ENCODE data around the gene PTDSS2.

The PTDSS2 gene

GRCh38 chr11:490186-490929 is 40.3 kb downstream of the PTDSS2 start:
- TF ChIP-seq, protein P1, sequence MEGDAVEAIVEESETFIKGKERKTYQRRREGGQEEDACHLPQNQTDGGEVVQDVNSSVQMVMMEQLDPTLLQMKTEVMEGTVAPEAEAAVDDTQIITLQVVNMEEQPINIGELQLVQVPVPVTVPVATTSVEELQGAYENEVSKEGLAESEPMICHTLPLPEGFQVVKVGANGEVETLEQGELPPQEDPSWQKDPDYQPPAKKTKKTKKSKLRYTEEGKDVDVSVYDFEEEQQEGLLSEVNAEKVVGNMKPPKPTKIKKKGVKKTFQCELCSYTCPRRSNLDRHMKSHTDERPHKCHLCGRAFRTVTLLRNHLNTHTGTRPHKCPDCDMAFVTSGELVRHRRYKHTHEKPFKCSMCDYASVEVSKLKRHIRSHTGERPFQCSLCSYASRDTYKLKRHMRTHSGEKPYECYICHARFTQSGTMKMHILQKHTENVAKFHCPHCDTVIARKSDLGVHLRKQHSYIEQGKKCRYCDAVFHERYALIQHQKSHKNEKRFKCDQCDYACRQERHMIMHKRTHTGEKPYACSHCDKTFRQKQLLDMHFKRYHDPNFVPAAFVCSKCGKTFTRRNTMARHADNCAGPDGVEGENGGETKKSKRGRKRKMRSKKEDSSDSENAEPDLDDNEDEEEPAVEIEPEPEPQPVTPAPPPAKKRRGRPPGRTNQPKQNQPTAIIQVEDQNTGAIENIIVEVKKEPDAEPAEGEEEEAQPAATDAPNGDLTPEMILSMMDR (IDR thresholded peaks at IDR 0.05; ENCODE audit: low read length) = no peak
- no peak for TF ChIP-seq EZH2 (IDR thresholded peaks at IDR 0.05; ENCODE audit: borderline replicate concordance, low read length)
- no peak overlapping the region for H3K4me2 ChIP-seq (ENCODE audit: low read length)
- H3K27ac ChIP-seq (ENCODE audit: low read depth, low read length, poor library complexity, severe bottlenecking) = no peak overlapping the region
- H3K27me3 ChIP-seq (ENCODE audit: insufficient read depth, low read length) = no peaks in the 10 kb centered on the region
- no peak overlapping the region for H3K4me3 ChIP-seq (ENCODE audit: low read depth, low read length, poor library complexity, severe bottlenecking)
- H3K9me2 ChIP-seq (ENCODE audit: low read depth, low read length) = no peaks in the 10 kb centered on the region
- H3K9me3 ChIP-seq (ENCODE audit: low read length) = no peaks in the 10 kb centered on the region
- H2AFZ ChIP-seq (ENCODE audit: low read length) = no peak overlapping the region
- peaks cover 22% of the 10 kb centered on the region for H3K36me3 ChIP-seq (ENCODE audit: insufficient read depth, low read length)
- peaks cover 10% of the 10 kb centered on the region for H3K4me1 ChIP-seq (ENCODE audit: insufficient read depth, low read length, severe bottlenecking)
- no peaks in the 10 kb centered on the region for H4K20me1 ChIP-seq (ENCODE audit: insufficient read depth, low read length)
- H3K9ac ChIP-seq (ENCODE audit: low read length) = no peak overlapping the region
- H3F3A ChIP-seq (ENCODE audit: insufficient read depth, low read length) = no peaks in the 10 kb centered on the region
- no peaks in the 10 kb centered on the region for H3K79me2 ChIP-seq (ENCODE audit: insufficient read depth, low read length)

GRCh38 chr11:490930-491260 is 40.8 kb downstream of the PTDSS2 start:
- Histone ChIP-seq H3K27ac (ENCODE audit: low read depth, low read length, poor library complexity, severe bottlenecking) (no peak overlapping the region), H3K4me2 (ENCODE audit: low read length) (no peak overlapping the region), H3K36me3 (ENCODE audit: insufficient read depth, low read length) (peaks cover 26% of the 10 kb centered on the region), H3F3A (ENCODE audit: insufficient read depth, low read length) (no peaks in the 10 kb centered on the region), H3K4me3 (ENCODE audit: low read depth, low read length, poor library complexity, severe bottlenecking) (no peak overlapping the region), H3K4me1 (ENCODE audit: insufficient read depth, low read length, severe bottlenecking) (peaks cover 10% of the 10 kb centered on the region), H3K9me3 (ENCODE audit: low read length) (no peaks in the 10 kb centered on the region), H3K79me2 (ENCODE audit: insufficient read depth, low read length) (no peaks in the 10 kb centered on the region), H3K9me2 (ENCODE audit: low read depth, low read length) (no peaks in the 10 kb centered on the region), H3K9ac (ENCODE audit: low read length) (no peak overlapping the region), H2AFZ (ENCODE audit: low read length) (no peak overlapping the region), H4K20me1 (ENCODE audit: insufficient read depth, low read length) (no peaks in the 10 kb centered on the region), H3K27me3 (ENCODE audit: insufficient read depth, low read length) (no peaks in the 10 kb centered on the region)
- TF ChIP-seq, protein P1 (IDR thresholded peaks at IDR 0.05; ENCODE audit: low read length) = no peak
- TF ChIP-seq EZH2 (IDR thresholded peaks at IDR 0.05; ENCODE audit: borderline replicate concordance, low read length) = no peak

- no peak overlapping the region for H3K9ac ChIP-seq (ENCODE audit: low read length)
- H3K27ac ChIP-seq (ENCODE audit: low read depth, low read length, poor library complexity, severe bottlenecking) = no peak overlapping the region
- no peaks in the 10 kb centered on the region for H3K27me3 ChIP-seq (ENCODE audit: insufficient read depth, low read length)
- H4K20me1 ChIP-seq (ENCODE audit: insufficient read depth, low read length) = no peaks in the 10 kb centered on the region
- peaks cover 26% of the 10 kb centered on the region for H3K36me3 ChIP-seq (ENCODE audit: insufficient read depth, low read length)
- no peak overlapping the region for H2AFZ ChIP-seq (ENCODE audit: low read length)
- no peak for TF ChIP-seq EZH2 (IDR thresholded peaks at IDR 0.05; ENCODE audit: borderline replicate concordance, low read length)
- TF ChIP-seq, protein P1 (IDR thresholded peaks at IDR 0.05; ENCODE audit: low read length) = no peak
- H3K9me3 ChIP-seq (ENCODE audit: low read length) = no peaks in the 10 kb centered on the region
- no peaks in the 10 kb centered on the region for H3F3A ChIP-seq (ENCODE audit: insufficient read depth, low read length)
- H3K79me2 ChIP-seq (ENCODE audit: insufficient read depth, low read length) = no peaks in the 10 kb centered on the region
- H3K4me1 ChIP-seq (ENCODE audit: insufficient read depth, low read length, severe bottlenecking) = peaks cover 10% of the 10 kb centered on the region
- no peaks in the 10 kb centered on the region for H3K9me2 ChIP-seq (ENCODE audit: low read depth, low read length)
- H3K4me2 ChIP-seq (ENCODE audit: low read length) = no peak overlapping the region
- H3K4me3 ChIP-seq (ENCODE audit: low read depth, low read length, poor library complexity, severe bottlenecking) = no peak overlapping the region
Observed at GRCh38 chr11:491358-491757, 41.3 kb downstream of the PTDSS2 start.
